ENCODE data around the gene SPANXC.
"Not testable (repeated sequence)": the region's sequence is repeated elsewhere in the genome, so short reads cannot be mapped to it uniquely, and the experiment has no call there.

SPANXC gene

GRCh38 chrX:141242417-141242816 lies at the start of gene SPANXC:
TSS of gene SPANXC (minus strand) at chrX:141242517. CDS start at chrX:141242457, 60 bp downstream.
- DNase-seq = not testable (repeated sequence)

- DNase-seq = no peak
These were observed 37.2 kb upstream of the SPANXC start for GRCh38 chrX:141279476-141279875.

GRCh38 chrX:141278306-141278705 lies 36.0 kb upstream of the SPANXC start:
- no peak for DNase-seq

GRCh38 chrX:141258080-141258479 lies 15.8 kb upstream of the SPANXC start:
- no peak for DNase-seq

GRCh38 chrX:141221611-141222010 lies 20.7 kb downstream of the SPANXC start:
- no peak for DNase-seq

- no peak for DNase-seq
These were observed 21.8 kb downstream of the SPANXC start for GRCh38 chrX:141220342-141221008.

GRCh38 chrX:141214196-141214595 lies 28.1 kb downstream of the SPANXC start:
- no peak for DNase-seq

GRCh38 chrX:141201962-141202361 lies 40.4 kb downstream of the SPANXC start:
- no peak for DNase-seq

Measured in NK-92 treated with Interleukin-12 subunit alpha and Interleukin-12 subunit beta, amount 100 ng/mL, for 24 hours (cell line).